ENCODE data around the gene TAS2R8.

The TAS2R8 gene

DNA sequence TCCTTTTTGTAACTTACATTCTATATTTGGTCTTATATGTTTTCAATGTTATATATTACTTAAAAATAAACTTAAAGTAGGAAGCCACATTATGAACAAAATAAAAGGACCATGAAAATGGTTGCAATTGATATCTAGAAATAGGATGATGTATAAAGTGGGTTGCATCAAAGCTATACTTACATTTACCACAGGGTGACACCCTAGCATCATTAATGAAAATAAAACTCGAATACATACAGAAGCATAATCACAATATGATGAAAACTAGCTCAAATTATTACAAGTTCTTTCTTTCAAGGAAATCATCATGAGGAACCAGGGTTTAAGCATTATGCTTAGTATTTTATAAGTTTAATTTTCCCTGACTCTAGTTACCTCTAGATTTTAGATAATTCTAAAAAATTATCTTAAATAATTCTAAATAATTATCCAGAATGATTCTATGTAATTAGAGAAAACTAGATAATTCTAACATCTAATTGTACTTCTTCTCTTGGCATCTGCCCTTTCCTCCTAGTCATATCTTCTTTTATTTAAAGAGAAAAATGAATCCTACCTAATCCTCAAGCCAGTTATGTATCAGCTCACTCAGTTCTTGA lies 35.9 kb downstream of the TAS2R8 start:
- H3K9me3 ChIP-seq (replicated peaks in 1 of 11): no peaks in the 10 kb centered on the region
- H3K27me3 ChIP-seq: no peaks in the 10 kb centered on the region
- no peaks in the 10 kb centered on the region for H4K20me1 ChIP-seq
- H3K9ac ChIP-seq: no peak overlapping the region
- H3K27ac ChIP-seq: no peak overlapping the region
- no peak for TF ChIP-seq Cebpa-rat (IDR thresholded peaks at IDR 0.05)
- no peaks in the 10 kb centered on the region for H3K36me3 ChIP-seq
- H3K4me2 ChIP-seq: no peak overlapping the region
- no peak overlapping the region for H3K4me3 ChIP-seq
- no peaks in the 10 kb centered on the region for H3K4me1 ChIP-seq

GRCh38 chr12:10759657-10760056 lies 47.4 kb downstream of the TAS2R8 start:
- H3K9ac ChIP-seq: no peak overlapping the region
- no peak overlapping the region for H3K4me3 ChIP-seq
- no peaks in the 10 kb centered on the region for H3K4me1 ChIP-seq
- no peak overlapping the region for H3K4me2 ChIP-seq
- no peaks in the 10 kb centered on the region for H4K20me1 ChIP-seq
- TF ChIP-seq Cebpa-rat (IDR thresholded peaks at IDR 0.05): no peak
- peaks cover 23 to 26% (median 23%) of the 10 kb centered on the region in 11 experiments for H3K9me3 ChIP-seq (replicated peaks in 1 of 11)
- H3K27ac ChIP-seq: no peak overlapping the region
- no peaks in the 10 kb centered on the region for H3K27me3 ChIP-seq
- peaks cover 0 to 2% (median 0%) of the 10 kb centered on the region in 11 experiments; a peak in 1 of 22 replicates for H3K36me3 ChIP-seq

GRCh38 chr12:10756194-10756593 lies 50.9 kb downstream of the TAS2R8 start:
- Histone ChIP-seq H3K27me3 (no peaks in the 10 kb centered on the region), H3K27ac (no peak overlapping the region)
- TF ChIP-seq Cebpa-rat (IDR thresholded peaks at IDR 0.05): no peak

More at GRCh38 chr12:10756194-10756593, 50.9 kb downstream of the TAS2R8 start:
- no peak overlapping the region for H3K4me3 ChIP-seq
- peaks cover 0 to 5% (median 0%) of the 10 kb centered on the region in 10 experiments; a peak in 7 of 20 replicates for H3K4me1 ChIP-seq
- H3K36me3 ChIP-seq: peaks cover 0 to 2% (median 0%) of the 10 kb centered on the region in 11 experiments; a peak in 1 of 22 replicates
- no peak overlapping the region for H3K4me2 ChIP-seq
- H4K20me1 ChIP-seq: no peaks in the 10 kb centered on the region
- H3K9ac ChIP-seq: no peak overlapping the region
- peaks cover 26 to 29% (median 28%) of the 10 kb centered on the region in 11 experiments for H3K9me3 ChIP-seq (replicated peaks in 1 of 11)

Data from BLaER1 treated with 17β-estradiol and CSF1 and Interleukin-3, amounts not matched to agents 10 nM and 100 nM (cell line).